ENCODE results near the gene EIF2B2.

Gene EIF2B2

DNA sequence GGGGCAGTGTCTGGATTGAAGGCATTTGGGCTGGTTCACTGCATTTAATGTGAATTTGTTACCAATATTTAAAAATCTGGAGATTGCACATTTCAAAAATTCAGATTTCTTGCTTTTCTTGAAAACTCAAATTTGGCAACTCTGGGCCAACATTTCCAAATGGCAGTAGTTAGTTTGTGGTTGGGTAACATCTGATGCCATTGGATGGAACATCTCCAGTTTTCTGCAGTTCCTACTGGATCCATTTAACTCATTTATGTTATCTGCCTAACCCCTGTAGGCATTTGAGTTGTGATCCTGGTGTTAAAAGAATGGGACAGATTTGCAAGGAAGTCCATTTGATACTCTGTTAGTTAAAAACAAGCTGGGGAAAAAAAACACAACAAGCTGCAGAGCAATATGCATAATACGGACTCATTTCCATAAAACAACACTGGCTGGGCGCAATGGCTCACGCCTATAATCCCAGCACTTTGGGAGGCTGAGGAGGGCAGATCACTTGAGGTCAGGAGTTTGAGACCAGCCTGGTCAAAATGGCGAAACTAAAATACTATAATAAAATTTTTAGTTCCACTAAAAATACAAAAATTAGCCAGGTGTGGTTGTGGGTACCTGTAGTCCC lies 7.9 kb downstream of the EIF2B2 start:
- H3K27ac ChIP-seq = no peak overlapping the region
- H3K27me3 ChIP-seq = no peaks in the 10 kb centered on the region
- TF ChIP-seq Cebpa-rat (IDR thresholded peaks at IDR 0.05) = no peak
- H3K4me3 ChIP-seq = no peak overlapping the region
- H3K9ac ChIP-seq = no peak overlapping the region
- peaks cover 17% of the 10 kb centered on the region; the same call in 1 of the 2 replicates for H4K20me1 ChIP-seq
- H3K9me3 ChIP-seq = no peaks in the 10 kb centered on the region
- no peaks in the 10 kb centered on the region for H3K4me1 ChIP-seq
- no peak overlapping the region for H3K4me2 ChIP-seq
- H3K36me3 ChIP-seq = peaks cover 96% of the 10 kb centered on the region

GRCh38 chr14:75011356-75011994 lies 8.8 kb downstream of the EIF2B2 start:
- no peak overlapping the region for H3K4me2 ChIP-seq
- TF ChIP-seq Cebpa-rat (IDR thresholded peaks at IDR 0.05) = no peak
- H3K27ac ChIP-seq = no peak overlapping the region
- H3K4me1 ChIP-seq = no peaks in the 10 kb centered on the region
- no peak overlapping the region for H3K4me3 ChIP-seq
- H4K20me1 ChIP-seq = peaks cover 14% of the 10 kb centered on the region; the same call in 1 of the 2 replicates
- H3K9ac ChIP-seq = no peak overlapping the region
- no peaks in the 10 kb centered on the region for H3K27me3 ChIP-seq
- peaks cover 94% of the 10 kb centered on the region for H3K36me3 ChIP-seq
- H3K9me3 ChIP-seq = no peaks in the 10 kb centered on the region

DNA sequence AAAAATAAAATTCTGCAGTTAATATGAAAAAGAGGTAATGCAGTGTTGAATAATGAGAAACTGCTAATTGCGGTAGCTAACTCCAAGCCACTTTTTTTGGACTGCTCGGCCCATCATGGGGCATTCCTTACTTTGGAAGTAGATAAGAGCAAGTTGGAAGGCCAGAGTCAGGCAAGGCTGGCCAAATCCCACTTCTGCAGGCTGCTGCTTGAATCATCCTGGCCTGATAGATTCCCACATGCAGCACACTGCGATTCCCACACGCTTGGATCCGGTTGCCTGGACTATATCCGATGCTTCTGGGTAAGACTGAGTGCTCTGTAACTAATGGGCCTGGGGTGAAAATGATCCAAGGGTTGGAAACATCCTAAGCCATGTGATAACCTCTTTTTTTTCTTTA lies 10.6 kb downstream of the EIF2B2 start:
- Histone ChIP-seq H3K36me3 (peaks cover 93% of the 10 kb centered on the region), H3K4me1 (no peaks in the 10 kb centered on the region), H4K20me1 (peaks cover 11% of the 10 kb centered on the region; the same call in 1 of the 2 replicates), H3K9me3 (no peaks in the 10 kb centered on the region), H3K4me2 (no peak overlapping the region), H3K4me3 (no peak overlapping the region), H3K27ac (no peak overlapping the region), H3K9ac (no peak overlapping the region), H3K27me3 (no peaks in the 10 kb centered on the region)
- no peak for TF ChIP-seq Cebpa-rat (IDR thresholded peaks at IDR 0.05)

GRCh38 chr14:75015496-75015895 lies 12.8 kb downstream of the EIF2B2 start:
- no peak for TF ChIP-seq Cebpa-rat (IDR thresholded peaks at IDR 0.05)
- Histone ChIP-seq H3K4me3 (no peak overlapping the region), H3K4me2 (no peak overlapping the region), H3K36me3 (peaks cover 84% of the 10 kb centered on the region), H4K20me1 (0 out of 2 replicates have a peak, but pooled peaks cover 5% of the 10 kb centered on the region), H3K27me3 (no peaks in the 10 kb centered on the region), H3K27ac (no peak overlapping the region), H3K4me1 (no peaks in the 10 kb centered on the region), H3K9ac (no peak overlapping the region), H3K9me3 (no peaks in the 10 kb centered on the region)

DNA sequence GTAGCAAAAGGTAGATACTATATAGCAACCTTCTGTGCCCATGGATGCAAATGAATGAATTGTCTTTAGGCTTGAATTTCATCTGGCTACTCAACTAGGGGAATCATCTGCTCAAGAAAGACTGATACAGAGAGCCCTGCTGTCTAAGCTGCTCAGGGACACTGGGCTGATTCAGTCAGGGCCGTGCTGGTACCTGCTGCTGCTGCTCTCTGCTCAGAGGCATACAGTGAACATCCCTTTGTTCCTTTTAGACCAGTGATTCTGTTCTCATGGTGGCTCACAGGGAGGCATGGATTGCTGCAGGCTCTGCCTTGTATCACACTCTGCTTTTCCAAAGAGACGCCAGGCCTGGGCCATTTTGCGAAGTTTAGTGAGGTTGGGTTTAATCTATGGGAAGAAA lies 14.1 kb downstream of the EIF2B2 start:
- Histone ChIP-seq H3K4me1 (no peaks in the 10 kb centered on the region), H3K36me3 (peaks cover 77% of the 10 kb centered on the region), H3K27ac (no peak overlapping the region), H4K20me1 (no peaks in the 10 kb centered on the region), H3K27me3 (no peaks in the 10 kb centered on the region), H3K4me3 (no peak overlapping the region), H3K9ac (no peak overlapping the region), H3K4me2 (no peak overlapping the region), H3K9me3 (no peaks in the 10 kb centered on the region)
- no peak for TF ChIP-seq Cebpa-rat (IDR thresholded peaks at IDR 0.05)

GRCh38 chr14:75018694-75019093 lies 16.0 kb downstream of the EIF2B2 start:
- H4K20me1 ChIP-seq = no peaks in the 10 kb centered on the region
- no peak overlapping the region for H3K27ac ChIP-seq
- H3K4me2 ChIP-seq = no peak overlapping the region
- no peaks in the 10 kb centered on the region for H3K27me3 ChIP-seq
- no peak overlapping the region for H3K9ac ChIP-seq
- no peaks in the 10 kb centered on the region for H3K9me3 ChIP-seq
- H3K4me1 ChIP-seq = peaks cover 10% of the 10 kb centered on the region; the same call in 1 of the 2 replicates
- no peak overlapping the region for H3K4me3 ChIP-seq
- peaks cover 70% of the 10 kb centered on the region for H3K36me3 ChIP-seq
- TF ChIP-seq Cebpa-rat (IDR thresholded peaks at IDR 0.05) = no peak

DNA sequence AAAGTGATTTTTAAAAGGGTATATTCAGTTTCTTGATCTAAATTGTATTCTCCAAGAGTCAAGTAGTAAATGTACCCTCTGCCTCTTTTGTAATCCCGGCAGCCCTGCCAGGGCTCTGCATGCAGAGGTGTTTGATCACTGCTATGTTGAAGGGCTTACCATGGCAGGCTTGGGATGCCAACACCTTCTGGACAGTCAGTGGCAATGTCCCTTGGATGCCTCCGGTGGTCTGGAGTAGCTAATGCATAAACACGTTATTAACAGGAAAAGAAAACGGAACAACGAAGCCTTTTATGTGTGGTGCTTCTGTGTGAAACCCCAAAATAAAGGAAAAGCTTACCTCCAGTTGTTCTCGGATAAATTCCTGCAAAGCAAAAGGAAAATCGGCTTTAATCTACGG lies 19.9 kb downstream of the EIF2B2 start:
- H3K4me2 ChIP-seq = no peak overlapping the region
- H3K27ac ChIP-seq = no peak overlapping the region
- H4K20me1 ChIP-seq = no peaks in the 10 kb centered on the region
- no peak overlapping the region for H3K4me3 ChIP-seq
- TF ChIP-seq Cebpa-rat (IDR thresholded peaks at IDR 0.05) = no peak
- peaks cover 10% of the 10 kb centered on the region; the same call in 1 of the 2 replicates for H3K4me1 ChIP-seq
- no peaks in the 10 kb centered on the region for H3K9me3 ChIP-seq
- H3K9ac ChIP-seq = no peak overlapping the region
- peaks cover 46% of the 10 kb centered on the region for H3K36me3 ChIP-seq
- H3K27me3 ChIP-seq = no peaks in the 10 kb centered on the region

- peaks cover 41% of the 10 kb centered on the region for H3K36me3 ChIP-seq
- peaks cover 10% of the 10 kb centered on the region; the same call in 1 of the 2 replicates for H3K4me1 ChIP-seq
- no peak for TF ChIP-seq Cebpa-rat (IDR thresholded peaks at IDR 0.05)
- H3K9me3 ChIP-seq = no peaks in the 10 kb centered on the region
- no peaks in the 10 kb centered on the region for H4K20me1 ChIP-seq
- no peak overlapping the region for H3K27ac ChIP-seq
- no peak overlapping the region for H3K9ac ChIP-seq
- H3K4me3 ChIP-seq = no peak overlapping the region
- H3K4me2 ChIP-seq = no peak overlapping the region
- H3K27me3 ChIP-seq = no peaks in the 10 kb centered on the region
These were observed 20.4 kb downstream of the EIF2B2 start for GRCh38 chr14:75023108-75023507.

GRCh38 chr14:75025082-75025481 lies 22.4 kb downstream of the EIF2B2 start:
- H3K9ac ChIP-seq = no peak overlapping the region
- TF ChIP-seq Cebpa-rat (IDR thresholded peaks at IDR 0.05) = no peak
- no peak overlapping the region for H3K4me3 ChIP-seq
- peaks cover 10% of the 10 kb centered on the region; the same call in 1 of the 2 replicates for H3K4me1 ChIP-seq
- H3K9me3 ChIP-seq = no peaks in the 10 kb centered on the region
- peaks cover 36% of the 10 kb centered on the region for H3K36me3 ChIP-seq
- no peak overlapping the region for H3K4me2 ChIP-seq
- H4K20me1 ChIP-seq = no peaks in the 10 kb centered on the region
- H3K27me3 ChIP-seq = no peaks in the 10 kb centered on the region
- H3K27ac ChIP-seq = no peak overlapping the region

DNA sequence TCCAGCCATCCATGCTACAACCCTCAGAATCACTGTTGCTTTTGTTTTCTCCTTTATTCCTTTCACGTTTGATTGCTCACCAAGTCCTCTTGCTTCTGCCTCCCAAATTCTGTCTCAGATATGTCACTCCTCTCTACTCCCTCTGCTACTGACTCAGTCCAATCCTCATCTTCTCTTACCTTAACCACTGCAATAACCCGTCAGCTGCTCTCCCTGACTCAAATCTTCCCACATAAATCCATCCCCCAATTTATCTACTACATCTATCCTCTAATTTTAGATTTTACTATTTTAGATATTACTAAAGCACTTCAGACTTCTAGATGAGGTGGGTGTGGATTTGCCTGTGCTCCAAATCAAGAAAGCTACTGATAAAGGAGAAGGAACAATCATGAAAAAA lies 23.2 kb downstream of the EIF2B2 start:
- Histone ChIP-seq H3K9me3 (no peaks in the 10 kb centered on the region), H3K4me2 (no peak overlapping the region), H3K9ac (no peak overlapping the region), H3K4me3 (no peak overlapping the region), H3K36me3 (peaks cover 32% of the 10 kb centered on the region), H4K20me1 (no peaks in the 10 kb centered on the region), H3K27me3 (no peaks in the 10 kb centered on the region), H3K27ac (no peak overlapping the region), H3K4me1 (peaks cover 10% of the 10 kb centered on the region; the same call in 1 of the 2 replicates)
- TF ChIP-seq Cebpa-rat (IDR thresholded peaks at IDR 0.05) = no peak

Data from BLaER1 (cell line).